HEK293 (cell line): ENCODE data around the gene RALY.

Source experiments
- CTCF ChIP-seq: fragments of 450-650 bp; formaldehyde crosslinking; IDR thresholded peaks from 2 replicates; pipeline ENCODE4 v1.5.1; 2016; ENCODE audit warnings: missing biosample characterization, missing genetic modification characterization
- RBAK ChIP-seq: fragments of 450-650 bp; formaldehyde crosslinking; IDR thresholded peaks from 2 replicates; pipeline ENCODE4 v1.5.1; 2016; ENCODE audit warnings: missing biosample characterization, missing genetic modification characterization
- REPIN1 ChIP-seq: fragments of 450-650 bp; formaldehyde crosslinking; IDR thresholded peaks from 2 replicates; pipeline ENCODE4 v1.5.1; 2017; ENCODE audit warnings: missing biosample characterization, missing genetic modification characterization, low read depth
- REST ChIP-seq: fragments of 450-650 bp; formaldehyde crosslinking; IDR thresholded peaks from 2 replicates; pipeline ENCODE4 v1.5.1; 2016; ENCODE audit warnings: missing biosample characterization, missing genetic modification characterization
- ZNF169 ChIP-seq: fragments of 450-650 bp; formaldehyde crosslinking; IDR thresholded peaks from 2 replicates; pipeline ENCODE4 v1.5.1; 2016; ENCODE audit warnings: missing biosample characterization, missing genetic modification characterization
- TF ChIP-seq, protein P1 (sequence below): fragments of 450-650 bp; IDR thresholded peaks from 2 replicates; pipeline ENCODE4 v1.5.1; 2018; ENCODE audit warnings: missing biosample characterization, mild to moderate bottlenecking, missing genetic modification characterization

DNA sequence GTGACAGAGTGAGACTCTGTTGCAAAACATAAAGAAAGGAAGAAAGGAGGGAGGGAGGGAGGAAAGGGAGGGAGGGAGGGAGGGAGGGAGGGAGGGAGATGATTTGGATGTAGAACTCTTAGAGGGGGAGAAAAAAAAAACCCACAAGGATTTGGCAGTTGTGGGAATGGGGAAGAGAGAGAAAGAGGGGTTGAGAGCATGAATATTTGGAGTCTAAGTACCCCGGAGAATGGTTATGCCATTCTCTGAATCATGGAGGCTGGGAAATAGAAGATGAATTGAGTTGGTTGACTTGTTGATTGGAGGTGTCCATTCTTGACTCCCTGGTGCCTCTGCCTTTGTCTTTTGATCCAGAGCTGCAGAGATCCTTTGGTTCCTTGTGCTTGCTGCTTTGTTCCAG lies 35.7 kb downstream of the RALY start:
- TF ChIP-seq RBAK (no peak), ZNF169 (tag by site-specific recombination) (no peak), REPIN1 (tag by site-specific recombination) (no peak), CTCF (tag by site-specific recombination) (no peak), REST (tag by site-specific recombination) (no peak)
- TF ChIP-seq, protein P1, sequence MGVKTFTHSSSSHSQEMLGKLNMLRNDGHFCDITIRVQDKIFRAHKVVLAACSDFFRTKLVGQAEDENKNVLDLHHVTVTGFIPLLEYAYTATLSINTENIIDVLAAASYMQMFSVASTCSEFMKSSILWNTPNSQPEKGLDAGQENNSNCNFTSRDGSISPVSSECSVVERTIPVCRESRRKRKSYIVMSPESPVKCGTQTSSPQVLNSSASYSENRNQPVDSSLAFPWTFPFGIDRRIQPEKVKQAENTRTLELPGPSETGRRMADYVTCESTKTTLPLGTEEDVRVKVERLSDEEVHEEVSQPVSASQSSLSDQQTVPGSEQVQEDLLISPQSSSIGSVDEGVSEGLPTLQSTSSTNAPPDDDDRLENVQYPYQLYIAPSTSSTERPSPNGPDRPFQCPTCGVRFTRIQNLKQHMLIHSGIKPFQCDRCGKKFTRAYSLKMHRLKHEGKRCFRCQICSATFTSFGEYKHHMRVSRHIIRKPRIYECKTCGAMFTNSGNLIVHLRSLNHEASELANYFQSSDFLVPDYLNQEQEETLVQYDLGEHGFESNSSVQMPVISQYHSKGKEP, result no peak
